HG03025 (cell line): ENCODE data around the gene CHMP1A.

ENCODE experiments used
- ATAC-seq: cut with Tn5 transposase; IDR thresholded peaks from one replicate; pipeline ENCODE4 v1.9.1; 2021; ENCODE audit warnings: mild to moderate bottlenecking, moderate library complexity; ENCODE audit not compliant: unreplicated experiment, low FRiP score

CHMP1A gene

DNA sequence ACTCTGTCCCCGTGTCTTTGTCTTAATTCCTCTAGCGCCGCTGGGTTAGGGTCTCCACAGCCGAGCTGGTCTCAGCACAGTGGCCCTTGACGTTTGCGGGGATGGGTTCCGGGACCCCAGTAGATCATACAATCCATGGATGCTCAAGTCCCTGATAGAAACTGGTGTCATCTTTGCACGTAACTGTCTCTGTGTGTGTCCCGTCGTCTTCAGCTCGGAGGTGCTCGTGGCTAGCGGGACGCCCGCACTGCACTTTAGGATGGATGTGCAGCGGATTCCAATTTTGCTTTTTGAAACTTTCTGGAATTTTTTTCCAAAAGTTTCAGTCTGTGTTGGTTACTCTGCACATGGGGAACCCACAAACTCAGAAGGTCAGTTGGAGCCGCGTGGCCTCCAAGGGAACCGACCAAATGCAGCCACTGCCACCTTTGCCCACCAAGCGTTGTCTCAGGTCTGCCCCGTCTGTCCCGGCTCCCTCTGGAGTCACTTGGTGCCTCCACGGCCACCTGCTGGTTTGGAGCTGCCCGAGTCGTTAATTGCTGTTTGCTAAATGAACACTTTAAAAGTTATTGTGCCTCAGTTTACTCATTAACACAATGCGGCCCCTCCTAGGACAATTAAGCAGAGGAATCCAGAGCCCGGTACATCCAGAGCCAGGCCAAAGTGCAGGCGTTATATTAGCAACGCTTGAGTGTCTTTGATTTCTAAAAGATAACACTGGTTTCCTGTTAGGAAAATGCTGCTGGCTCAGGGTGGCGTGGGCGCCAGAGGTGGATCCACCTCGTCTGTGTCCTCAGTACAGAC, 49.4 kb downstream of the CHMP1A start:
- no peak for ATAC-seq

DNA sequence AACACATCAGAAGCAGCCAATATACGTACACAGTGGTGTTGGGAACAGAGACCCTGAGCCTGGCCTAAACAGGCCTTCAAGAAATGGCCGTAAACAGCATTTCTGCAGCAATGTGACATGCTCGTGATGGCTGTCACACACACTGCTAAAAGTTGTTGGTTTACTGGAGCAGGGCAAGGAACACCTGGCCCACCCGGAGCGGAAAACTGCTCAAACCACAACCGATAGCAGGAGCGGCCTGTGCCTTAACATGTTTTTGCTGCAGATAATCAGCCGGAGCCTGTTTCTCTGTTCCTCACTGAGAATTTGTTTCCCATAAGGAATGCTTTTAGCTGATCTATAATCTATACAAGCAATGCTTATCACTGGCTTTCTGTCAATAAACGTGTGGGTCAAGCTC, 50.1 kb downstream of the CHMP1A start:
- ATAC-seq: no peak

DNA sequence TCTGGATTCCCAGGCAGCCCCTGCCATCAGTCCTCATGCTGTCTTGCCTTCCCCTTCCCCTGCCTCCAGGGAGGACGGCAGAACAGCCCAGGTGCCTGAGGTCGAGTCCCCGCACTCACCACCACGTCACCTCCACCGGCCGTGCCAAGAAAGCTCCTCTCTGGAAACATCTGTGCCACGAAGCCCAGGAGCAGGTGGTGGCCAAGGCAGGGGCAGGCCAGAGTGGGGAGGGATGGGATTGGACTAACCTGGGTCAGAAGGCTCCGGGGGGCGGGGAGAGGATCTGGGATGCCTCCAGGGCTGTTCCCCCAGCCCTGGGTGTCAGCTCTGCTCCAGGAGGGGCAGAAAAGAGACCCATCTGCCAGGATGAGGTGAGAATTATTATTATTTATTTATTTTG, 51.5 kb downstream of the CHMP1A start:
- no peak for ATAC-seq

DNA sequence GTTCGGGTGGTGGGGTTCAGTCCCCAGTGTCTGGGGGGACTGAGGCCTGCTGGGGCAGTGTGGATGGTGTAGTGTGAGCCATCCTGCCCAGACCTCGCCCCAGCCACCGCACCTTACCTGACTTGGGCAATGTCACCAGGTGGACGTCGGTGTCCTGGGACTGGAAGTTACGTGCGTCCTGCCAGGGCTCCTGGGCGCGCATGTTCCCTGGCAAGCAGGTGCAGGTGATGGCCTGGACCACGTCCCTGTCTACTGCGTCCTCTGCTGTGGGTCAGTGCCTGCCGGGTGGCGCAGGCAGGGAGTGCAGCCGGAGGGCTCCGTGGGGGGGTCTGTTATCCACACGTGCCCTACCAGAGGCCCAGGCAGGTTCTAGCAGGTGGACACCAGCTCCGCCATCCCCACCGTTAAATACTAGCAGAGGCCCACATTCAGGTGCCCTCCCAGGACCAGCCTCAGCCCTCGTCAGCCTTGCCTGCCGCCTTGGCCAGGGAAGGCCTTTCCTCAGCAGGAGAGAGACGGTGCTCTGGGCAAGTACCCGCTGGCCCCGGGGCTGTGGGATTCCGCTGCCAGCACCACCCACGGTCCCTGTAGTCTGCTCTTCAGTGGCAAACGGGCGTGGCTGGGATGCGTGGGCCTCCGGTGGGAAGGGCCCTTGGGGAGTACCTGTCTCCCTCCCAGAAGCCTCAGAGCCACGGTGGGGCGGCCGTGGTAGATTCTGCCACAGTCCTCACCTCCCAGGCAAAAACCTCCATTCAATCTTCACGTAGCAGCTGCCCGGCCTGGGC, 52.1 kb downstream of the CHMP1A start:
- no peak for ATAC-seq

DNA sequence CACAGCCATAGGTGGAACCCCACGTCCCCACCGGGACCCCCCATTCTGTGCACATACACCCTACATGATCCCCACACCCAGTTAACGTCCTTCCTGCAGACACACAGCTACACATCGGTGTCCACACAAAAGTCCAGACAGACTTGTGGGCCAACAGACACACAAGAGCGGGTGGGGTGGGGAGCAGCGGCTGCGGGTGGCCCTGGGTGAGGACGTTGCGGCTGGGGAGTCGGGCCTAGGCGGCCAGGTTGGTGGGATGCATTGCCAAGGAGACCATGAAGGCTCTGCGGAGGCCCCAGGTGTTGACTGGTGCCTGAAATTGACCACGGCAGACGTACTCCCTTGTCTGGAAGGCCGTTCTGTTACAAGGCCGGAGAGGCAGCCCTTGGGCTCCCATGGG, 52.7 kb downstream of the CHMP1A start:
- ATAC-seq: no peak

DNA sequence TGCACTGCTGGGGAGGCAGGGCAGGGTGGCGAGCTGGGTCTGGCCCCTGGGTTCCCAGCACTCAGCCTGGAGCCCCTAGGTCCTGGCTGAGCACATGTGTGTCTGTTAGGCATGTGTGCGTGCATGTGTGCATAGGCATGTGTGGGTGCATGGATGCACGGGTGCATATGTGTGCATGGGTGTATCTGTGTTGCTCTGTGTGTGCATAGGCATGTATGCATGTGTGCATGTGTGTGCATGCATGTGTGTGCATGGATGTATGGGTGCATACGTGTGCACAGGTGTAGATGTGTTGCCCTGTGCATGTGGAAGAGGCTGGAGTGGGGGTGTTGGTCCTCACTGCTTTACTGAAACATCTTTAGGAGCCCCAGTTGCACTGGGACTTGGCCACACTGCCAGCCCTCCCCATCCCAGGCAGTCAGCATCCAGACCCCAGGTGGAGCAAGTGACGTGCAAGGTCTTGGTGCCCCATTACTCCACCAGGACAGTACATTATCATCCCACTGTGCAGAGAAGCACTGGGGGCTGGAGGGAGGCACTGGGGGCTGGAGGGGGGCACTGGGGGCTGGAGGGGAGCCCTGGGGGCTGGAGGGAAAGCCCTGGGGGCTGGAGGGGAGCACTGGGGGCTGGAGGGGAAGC, 54.4 kb downstream of the CHMP1A start:
- ATAC-seq: no peak

DNA sequence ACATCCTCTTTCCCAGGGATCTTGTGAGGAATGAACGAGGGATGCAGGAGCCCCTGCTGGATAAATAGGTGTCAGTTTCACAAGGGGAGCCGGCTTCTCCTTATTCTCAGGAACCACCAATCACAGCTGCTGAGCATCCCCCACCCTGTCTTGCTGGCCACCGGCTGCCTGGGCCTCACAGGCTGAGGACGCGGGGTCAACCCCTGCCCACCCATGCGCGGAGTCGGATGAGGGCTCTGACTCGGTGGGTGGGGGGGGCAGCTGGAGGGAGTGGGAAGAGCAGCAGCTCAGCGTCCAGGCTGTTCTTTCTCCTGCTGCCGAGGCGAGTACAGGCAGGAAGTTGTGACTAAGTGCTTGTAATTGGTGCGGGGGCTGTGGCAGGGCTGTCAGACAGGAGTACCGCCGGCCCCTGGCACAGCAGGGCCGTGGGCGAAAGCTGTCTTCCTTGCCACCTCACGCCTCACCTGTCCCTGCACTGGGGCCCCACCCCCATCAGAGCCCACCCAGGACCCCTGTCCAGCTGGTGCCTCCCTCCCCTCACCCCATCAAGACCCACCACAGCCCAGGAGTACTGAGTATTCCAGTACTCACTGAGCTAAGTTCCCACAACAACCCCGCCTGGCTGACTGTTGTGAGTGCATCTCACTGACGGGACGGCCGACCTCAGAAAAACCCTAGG, 55.1 kb downstream of the CHMP1A start:
- ATAC-seq: no peak

DNA sequence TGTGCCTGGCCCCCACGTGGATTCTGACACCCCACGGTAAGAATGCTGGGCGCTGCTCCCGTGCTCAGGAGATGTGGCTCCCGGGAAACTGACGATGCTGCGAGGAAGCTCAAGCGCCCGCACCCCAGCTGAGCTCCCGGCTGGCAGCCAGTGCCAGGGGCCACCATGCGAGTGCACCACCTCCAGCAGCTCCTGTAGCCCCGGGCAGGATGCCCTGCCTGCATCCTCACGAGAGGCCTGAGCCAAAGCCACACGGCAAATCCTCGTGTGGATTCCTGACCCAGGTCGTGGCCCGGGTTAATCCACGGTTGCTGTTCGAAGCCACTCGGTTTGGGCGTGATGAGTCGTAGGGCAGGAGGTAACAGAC, 55.6 kb downstream of the CHMP1A start:
- no peak for ATAC-seq

DNA sequence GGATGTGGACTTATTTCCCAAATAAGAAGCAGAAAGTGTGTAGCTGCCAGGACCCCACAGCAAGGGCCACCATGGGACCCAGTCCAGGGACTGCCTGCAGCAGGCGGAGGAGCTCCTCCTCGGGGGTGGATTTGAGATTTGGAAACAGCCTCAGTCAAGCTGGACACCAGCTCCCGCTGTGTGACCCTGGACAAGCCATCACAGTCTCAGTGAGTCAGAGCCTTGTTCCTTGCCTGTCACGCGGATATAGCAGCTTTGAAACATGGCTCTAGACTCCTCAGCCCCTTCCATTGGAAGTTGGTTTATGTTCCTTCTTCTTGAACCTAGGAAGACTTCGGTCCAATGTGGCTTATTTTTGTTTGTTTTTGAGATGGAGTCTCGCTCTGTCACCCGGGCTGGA, 56.6 kb downstream of the CHMP1A start:
- ATAC-seq: no peak

DNA sequence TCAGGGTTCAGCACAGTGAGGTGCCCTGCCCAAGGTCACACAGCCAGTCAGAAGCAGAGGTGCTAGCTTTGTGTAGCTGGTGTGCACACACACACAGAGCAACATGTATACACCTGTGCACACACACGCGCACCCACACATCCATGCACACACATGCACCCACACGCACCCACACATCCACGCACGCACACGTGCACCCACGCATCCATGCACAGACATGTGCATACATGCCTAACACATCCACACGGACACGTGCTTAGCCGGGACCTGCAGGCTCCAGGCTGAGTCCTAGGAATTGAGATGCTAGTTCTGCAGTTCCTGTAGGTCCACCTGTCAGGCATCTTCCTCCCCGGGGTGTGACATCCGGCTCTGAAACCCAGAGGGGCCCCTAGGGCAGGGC, 57.1 kb downstream of the CHMP1A start:
- ATAC-seq: no peak

DNA sequence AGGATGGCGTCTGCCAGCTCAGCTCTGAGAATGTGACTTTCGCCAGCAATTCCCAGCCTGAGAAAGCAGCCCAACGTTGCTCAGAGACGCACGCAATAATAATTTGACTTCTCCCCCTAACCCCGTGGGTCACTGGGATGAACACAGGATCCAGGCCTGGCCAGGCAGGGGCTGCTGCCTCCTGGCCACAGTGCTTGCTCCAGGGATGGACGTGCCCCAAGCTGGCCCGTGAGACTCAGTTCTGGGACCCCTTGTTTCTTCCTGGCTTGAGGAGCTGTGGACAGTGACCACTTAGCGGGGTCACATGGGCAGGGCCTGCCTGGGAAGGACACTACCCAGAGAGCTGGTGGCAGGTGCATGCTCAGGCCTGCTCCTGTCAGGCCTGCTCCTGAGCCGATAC, 57.6 kb downstream of the CHMP1A start:
- no peak for ATAC-seq

DNA sequence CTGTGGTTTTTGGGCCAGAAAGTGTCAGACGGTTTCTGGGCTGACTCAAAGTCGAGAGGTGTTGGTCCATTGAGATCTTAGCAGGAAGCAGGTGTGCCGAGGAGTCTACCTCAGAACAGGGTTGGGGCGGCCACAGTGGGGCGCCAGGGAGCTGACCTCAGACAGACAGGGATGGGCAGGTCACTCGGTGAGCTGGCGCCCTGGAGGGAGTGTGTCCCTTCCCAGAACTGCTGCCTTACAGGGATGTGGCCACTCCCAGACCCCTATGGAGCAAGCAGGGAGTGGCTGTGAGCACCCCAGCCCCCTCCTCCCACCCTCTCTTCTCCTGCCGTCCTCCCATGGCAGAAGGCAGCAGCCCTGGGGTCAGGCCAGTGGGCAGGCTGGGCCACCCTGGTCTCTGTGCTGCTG, 58.1 kb downstream of the CHMP1A start:
- no peak for ATAC-seq

DNA sequence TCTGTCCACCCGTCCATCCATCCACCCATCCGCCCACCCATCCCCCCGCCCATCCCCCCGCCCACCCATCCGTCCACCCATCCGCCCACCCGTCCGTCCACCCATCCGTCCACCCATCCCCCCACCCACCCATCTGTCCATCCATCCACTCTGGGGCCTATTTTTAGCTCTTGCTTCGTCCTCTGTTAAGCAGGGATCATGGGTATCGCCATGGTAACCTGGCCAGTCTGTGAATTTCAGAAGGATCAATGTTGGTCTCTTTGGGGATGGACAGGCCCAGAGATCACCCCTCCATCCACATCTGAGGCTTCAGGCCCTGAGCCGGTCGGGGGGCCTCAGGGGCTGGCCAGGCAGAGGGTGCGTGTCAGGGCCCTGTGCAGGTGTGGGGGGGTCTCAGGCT, 59.3 kb downstream of the CHMP1A start:
- no peak for ATAC-seq

DNA sequence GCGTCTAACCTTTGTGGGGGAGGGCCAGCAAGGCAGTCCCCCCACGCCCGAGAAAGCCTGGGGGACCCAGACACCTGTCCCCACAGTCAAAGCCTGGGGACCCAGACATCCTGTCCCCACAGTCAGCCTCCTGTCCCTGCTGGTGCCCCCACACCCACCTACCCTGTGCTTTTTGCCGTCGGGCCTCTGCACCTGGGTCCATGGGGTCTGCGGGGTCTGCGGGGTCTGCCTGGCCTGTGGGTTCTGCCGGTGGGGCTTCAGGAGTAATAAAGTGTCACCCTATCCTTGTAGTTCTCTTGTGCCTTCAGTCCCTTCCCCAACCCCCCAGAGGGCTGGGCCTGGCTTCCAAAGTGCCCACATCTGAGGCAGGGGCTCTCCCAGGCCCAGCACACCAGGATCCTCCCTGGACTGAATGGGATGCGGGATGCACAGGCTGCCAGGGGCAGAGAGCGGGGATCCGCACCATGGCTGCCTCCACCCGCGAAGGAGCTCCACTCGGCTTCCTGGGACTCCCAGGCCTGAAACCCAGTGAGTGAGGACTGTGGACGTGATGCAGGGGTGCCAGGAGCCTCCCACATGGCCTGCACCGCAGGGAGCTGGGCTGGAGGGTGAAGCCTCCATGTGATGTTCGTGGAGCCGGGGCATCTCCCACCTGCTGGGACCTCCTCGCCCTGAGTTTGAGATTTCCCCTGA, 60.4 kb downstream of the CHMP1A start:
- ATAC-seq: no peak

DNA sequence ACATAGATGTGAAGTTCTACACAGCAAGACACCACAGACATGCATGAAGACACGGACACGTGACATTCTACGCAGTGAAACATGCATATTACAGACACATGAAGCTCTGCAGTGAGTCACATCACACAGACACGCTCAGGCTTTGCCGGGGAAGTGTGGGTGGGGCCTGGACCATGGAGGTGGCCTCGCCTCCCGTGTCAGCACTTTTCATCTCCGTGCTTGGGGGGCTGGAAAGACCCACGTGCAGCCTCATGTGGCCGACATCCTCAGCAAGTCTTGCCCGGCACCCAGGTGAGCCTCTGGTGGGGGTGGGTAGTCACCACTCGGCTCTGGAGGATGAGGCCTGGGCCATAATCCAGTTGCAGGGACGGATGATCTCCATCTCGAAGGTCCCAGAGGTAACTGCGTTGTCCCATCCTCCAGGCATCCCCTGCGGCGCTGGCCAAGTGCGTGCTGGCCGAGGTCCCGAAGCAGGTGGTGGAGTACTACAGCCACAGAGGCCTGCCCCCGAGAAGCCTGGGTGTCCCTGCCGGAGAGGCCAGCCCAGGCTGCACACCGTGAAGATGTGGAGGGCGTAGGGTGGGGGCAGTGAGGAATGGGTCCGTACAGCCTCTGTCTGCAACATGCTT, 61.3 kb downstream of the CHMP1A start:
- no peak for ATAC-seq

DNA sequence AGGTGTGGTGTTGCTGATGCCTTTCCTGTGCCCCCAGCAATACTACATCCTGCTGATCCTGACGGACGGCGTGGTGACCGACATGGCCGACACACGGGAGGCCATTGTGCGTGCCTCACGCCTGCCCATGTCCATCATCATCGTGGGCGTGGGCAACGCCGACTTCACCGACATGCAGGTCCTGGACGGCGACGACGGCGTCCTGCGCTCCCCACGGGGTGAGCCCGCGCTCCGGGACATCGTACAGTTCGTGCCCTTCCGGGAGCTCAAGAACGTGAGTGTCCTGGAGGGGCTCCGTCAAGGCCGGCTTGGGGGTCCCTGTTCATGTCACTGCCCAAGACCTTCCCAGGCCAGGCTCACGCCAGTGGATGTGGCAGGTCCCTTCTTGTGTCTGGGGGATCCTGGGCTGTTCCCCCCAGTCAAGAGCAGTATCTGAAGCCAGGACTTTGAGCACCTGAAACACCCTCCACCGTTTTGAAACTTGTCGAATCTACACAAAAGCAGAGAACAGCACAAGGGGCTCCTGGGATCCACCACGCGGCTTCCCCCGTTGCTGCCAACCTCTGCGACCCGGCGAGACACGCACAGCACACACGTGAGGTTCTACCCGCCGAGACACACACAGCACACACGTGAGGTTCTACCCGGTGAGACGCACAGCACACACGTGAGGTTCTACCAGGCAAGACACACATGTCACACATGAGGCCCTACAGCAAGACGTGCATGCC, 62.0 kb downstream of the CHMP1A start:
- no peak for ATAC-seq
